Retinal pigment epithelial cell (primary cell): ENCODE data around the gene GBP3.
"Not testable (repeated sequence)": the region's sequence is repeated elsewhere in the genome, so short reads cannot be mapped to it uniquely, and the experiment has no call there.

Source experiments
- DNase-seq: peaks from one replicate; pipeline ENCODE4 v3.0.0-alpha.2; 2010; ENCODE audit warnings: low read depth
- H3K4me3 ChIP-seq: 2 replicates; pipeline ENCODE4 v1.5.1; 2011; ENCODE audit warnings: mild to moderate bottlenecking, low read length, control low read depth, moderate library complexity
- TF ChIP-seq, protein P1 (sequence below): conservative IDR thresholded peaks from 2 replicates; pipeline ENCODE4 v1.5.1; 2011; ENCODE audit warnings: low read depth, low read length, control low read depth, inconsistent platforms

GBP3 gene

DNA sequence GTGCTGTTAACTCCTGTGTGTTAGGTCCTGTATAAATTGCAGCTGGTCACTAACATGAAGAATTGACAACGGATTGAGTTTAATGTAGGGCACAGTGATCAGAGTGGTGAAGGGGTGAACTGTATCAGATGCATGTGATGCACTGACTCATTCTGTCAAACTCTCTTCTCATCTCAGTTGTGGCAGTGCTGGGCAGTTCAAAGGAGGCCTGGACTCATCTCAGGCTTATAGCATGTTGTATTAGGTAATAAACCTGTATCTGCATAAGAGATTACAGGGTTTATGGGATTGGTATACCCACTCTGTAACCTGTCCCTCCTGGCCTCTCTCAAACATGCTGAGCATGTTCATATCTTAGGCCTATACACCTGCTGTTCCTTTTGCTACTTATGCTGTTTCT is 12.4 kb upstream of the GBP3 start:
- DNase-seq = no peak
- TF ChIP-seq, protein P1, sequence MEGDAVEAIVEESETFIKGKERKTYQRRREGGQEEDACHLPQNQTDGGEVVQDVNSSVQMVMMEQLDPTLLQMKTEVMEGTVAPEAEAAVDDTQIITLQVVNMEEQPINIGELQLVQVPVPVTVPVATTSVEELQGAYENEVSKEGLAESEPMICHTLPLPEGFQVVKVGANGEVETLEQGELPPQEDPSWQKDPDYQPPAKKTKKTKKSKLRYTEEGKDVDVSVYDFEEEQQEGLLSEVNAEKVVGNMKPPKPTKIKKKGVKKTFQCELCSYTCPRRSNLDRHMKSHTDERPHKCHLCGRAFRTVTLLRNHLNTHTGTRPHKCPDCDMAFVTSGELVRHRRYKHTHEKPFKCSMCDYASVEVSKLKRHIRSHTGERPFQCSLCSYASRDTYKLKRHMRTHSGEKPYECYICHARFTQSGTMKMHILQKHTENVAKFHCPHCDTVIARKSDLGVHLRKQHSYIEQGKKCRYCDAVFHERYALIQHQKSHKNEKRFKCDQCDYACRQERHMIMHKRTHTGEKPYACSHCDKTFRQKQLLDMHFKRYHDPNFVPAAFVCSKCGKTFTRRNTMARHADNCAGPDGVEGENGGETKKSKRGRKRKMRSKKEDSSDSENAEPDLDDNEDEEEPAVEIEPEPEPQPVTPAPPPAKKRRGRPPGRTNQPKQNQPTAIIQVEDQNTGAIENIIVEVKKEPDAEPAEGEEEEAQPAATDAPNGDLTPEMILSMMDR = no peak
- H3K4me3 ChIP-seq = no peak overlapping the region

DNA sequence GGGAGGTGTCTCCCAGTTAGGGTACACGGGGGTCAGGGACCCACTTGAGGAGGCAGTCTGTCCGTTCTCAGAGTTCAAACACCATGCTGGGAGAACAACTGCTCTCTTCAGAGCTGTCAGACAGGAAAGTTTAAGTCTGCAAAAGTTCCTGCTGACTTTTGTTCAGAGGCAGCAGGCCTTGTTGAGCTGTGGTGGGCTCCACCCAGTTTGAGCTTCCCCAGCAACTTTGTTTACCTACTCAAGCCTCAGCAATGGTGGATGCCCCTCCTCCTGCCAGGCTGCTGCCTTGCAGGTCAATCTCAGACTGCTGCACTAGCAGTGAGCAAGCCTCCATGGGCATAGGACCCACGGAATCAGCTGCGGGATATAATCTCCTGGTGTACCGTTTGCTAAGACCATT is 11.3 kb upstream of the GBP3 start:
- not testable (repeated sequence) for H3K4me3 ChIP-seq, DNase-seq

DNA sequence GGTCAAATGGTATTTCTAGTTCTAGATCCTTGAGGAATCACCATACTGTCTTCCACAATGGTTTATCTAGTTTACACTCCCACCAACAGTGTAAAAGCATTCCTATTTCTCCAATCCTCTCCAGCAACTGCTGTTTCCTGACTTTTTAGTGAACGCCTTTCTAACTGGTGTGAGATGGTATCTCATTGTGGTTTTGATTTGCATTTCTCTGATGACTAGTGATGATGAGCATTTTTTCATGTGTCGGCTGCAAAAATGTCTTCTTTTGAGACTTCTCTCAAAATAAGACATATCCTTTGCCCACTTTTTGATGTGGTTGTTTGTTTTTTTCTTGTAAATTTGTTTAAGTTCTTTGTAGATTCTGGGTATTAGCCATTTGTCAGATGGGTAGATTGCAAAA is 6.4 kb upstream of the GBP3 start:
- DNase-seq, H3K4me3 ChIP-seq: not testable (repeated sequence)

DNA sequence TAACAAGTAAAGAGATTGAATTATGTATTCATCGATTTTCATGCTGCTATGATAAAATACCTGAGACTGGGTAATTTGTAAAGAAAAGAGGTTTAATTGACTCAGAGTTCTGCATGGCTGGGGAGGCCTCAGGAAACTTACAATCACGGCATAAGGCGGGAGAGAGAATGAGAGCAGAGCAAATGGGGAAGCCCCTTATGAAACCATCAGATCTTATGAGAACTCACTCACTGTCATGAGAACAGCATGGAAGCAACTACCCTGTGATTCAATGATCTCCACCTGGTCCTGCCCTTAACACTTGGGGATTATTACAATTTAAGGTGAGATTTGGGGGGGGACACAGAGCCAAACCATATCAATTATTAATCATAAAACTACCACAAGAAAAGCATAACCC is 3.3 kb upstream of the GBP3 start:
- DNase-seq = no peak
- TF ChIP-seq, protein P1 = no peak
- no peak overlapping the region for H3K4me3 ChIP-seq

DNA sequence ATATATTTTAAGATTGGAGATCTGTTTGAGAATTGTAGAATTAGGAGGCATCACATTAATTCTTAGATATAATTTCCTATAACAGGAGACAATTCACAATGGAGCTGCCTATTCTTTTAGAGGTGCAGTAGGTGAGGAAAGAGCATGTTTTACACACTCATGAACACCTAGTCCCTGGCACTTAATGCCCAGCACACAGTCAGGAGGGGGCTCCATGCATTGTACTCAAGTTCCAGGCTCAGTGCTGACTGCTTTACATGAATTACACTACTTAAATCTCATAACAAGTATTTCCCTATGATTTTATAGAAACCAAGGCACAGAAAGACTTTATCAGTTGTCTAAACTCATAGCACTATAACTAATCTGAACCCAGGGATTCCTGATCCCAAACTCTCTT is 360 bp upstream of the GBP3 start:
- no peak for DNase-seq
- TF ChIP-seq, protein P1 = no peak

DNA sequence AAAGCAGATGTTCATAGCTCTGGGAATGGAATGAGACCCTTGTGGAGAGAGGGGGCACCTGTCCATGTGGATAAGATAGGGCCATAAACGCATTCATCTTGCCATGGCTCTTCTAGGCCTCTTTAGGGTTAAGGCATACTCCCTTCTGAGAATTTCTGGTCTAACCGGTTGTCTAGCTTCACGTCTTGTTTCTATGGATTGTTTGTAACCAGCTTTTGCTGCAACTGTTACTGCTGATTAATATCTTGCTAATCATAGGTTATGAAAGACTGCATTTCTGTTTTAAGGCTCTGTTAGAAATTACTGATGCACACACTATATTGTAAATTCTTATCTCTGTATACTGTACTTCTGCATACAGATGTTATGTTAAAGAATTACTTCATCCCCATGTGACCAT is 4.3 kb downstream of the GBP3 start:
- DNase-seq, H3K4me3 ChIP-seq: not testable (repeated sequence)

More for the DNA sequence above, 360 bp upstream of the GBP3 start:
- no peak overlapping the region for H3K4me3 ChIP-seq

DNA sequence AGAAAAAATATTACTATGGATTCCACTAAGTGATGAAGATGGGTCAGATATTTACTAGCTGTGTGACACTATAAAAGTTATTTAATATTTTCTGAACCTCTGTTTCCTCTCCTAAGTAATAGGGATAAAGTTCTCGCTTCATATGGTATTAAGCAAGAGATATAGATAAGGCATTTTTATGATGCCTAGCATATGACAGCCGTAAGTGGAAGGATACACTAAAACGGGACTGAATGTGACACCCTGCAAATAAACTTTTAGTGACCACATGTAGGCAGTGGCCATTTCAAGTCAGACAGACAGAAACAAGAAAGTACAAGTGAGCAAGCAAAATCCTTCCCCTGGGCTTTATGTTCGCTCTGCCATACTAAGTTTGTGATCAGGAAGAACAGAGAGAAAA is 14.2 kb downstream of the GBP3 start:
- H3K4me3 ChIP-seq = no peak overlapping the region
- TF ChIP-seq, protein P1 = no peak
- DNase-seq = no peak

DNA sequence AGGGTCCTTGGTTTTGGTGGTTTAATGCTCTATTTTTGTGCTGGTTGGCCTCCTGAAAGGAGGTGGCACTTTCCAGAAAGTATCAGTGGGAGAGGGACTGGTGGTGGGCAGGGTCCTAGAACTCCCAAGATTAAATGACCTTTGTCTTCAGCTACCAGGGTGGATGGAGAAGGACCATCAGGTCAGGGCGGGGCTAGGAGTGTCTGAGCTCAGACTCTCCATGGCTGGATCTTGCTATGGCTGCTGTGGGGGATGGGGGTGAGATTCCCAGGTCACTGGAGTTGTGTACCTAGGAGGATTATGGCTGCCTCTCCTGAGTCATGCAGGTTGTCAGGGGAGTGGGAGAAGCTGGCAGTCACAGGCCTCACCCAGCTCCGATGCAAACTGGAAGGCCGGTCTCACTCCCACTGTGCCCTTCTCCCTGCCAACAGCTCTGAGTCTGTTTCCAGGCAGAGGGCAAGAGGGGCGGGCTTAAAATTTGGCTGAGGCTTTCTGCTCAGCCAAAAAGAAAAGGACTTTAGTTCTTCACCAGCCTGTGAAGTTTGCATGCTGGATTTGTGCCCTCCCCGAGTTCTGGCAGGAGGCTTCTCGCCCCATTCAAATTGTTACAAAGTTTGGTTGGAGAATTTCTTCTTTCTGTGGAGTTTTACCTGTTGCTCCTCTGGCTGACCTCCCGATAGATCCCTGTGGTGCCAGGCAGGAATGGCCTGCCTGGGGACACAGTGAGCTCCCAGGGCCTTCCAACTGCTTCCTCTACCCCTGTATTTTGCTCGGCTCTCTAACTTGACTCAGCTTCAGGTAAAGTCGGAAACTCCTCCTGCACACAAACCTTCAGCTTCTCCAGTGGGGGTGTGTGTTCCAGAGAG is 17.1 kb downstream of the GBP3 start:
- H3K4me3 ChIP-seq = no peak overlapping the region
- no peak for DNase-seq
- TF ChIP-seq, protein P1 = no peak

DNA sequence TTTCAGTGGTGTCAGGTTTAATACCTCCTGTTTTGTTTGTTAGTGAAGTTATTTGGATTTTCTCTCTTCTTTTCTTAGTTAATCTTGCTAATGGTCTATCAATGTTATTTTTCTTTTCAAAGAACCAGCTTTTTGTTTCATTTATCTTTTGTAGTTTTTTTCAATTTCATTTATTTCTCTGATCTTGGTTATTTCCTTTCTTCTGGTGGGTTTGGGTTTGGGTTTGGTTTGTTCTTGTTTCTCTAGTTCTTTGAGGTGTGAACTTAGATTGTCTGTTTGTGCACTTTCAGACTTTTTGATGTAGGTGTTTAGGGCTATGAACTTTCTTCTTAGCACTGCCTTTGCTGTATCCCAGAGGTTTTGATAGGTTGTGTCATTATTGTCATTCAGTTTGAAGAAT is 20.5 kb downstream of the GBP3 start:
- H3K4me3 ChIP-seq, DNase-seq: not testable (repeated sequence)
